Islet of Langerhans (tissue), 1 donor: Measurements from ENCODE around the gene NELFB.

Source experiments
- FAIRE-seq: peaks from one replicate; lab custom pipeline; 2011; peaks lifted over from hg19 to GRCh38; lab: Jason Lieb, UNC

Gene NELFB

DNA sequence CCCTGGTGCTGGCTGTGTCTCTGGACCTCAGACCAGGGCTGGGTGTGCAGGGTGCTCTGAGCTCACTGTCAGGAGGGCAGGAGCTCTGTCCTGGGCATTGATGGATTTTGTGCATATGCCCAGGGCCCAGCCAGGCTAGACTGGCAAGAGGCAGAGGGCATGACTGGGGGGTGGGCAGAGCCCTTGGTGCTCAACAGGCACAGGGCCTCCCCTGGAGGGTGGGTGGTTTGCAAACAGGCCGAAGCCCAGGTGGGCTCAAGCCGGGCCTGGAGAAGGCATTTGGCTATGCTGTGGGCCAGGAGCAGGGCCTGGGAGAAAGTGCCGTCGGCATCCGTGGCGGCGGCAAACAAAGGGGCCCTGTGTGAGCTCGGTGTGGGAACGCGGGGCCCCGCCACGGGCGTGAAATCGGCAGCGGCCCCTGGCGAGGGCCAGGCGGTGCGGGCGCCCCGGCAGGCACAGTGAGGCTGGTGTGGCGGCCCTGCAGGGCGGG is 48.8 kb downstream of the NELFB start:
- FAIRE-seq = no peak

DNA sequence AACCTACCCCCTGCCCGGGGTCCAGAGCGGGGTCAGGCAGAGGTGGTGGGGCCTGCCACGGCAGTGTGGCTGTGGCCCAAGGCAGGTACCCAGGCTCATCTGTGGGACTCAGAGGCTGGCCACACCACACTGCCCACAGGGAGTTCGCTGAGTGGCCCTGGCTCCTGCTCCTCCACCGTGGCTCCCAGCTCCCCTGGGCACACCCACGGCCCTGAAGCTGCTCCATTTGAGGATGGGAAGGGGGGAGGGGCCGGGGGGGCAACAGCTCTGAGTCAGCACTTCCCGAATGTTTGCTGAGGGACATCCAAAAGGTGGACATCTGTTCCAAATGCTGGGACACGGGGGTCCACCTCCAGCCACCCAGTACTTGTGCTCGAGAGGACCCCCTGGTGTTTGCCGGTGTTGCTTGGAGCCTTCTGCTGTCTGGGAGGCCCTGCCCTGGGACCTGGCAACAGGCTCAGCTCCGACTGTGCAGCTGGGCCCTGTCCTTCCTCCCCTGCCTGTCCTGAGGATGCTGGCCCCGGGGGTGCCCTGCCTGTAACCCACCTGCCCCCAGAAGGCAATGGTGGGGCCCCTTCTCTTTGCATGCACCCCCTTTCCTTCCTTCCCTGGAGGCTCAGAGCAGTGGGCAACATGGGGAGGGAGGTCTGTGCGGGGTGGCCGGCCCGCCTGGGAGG is 49.4 kb downstream of the NELFB start:
- FAIRE-seq = no peak

DNA sequence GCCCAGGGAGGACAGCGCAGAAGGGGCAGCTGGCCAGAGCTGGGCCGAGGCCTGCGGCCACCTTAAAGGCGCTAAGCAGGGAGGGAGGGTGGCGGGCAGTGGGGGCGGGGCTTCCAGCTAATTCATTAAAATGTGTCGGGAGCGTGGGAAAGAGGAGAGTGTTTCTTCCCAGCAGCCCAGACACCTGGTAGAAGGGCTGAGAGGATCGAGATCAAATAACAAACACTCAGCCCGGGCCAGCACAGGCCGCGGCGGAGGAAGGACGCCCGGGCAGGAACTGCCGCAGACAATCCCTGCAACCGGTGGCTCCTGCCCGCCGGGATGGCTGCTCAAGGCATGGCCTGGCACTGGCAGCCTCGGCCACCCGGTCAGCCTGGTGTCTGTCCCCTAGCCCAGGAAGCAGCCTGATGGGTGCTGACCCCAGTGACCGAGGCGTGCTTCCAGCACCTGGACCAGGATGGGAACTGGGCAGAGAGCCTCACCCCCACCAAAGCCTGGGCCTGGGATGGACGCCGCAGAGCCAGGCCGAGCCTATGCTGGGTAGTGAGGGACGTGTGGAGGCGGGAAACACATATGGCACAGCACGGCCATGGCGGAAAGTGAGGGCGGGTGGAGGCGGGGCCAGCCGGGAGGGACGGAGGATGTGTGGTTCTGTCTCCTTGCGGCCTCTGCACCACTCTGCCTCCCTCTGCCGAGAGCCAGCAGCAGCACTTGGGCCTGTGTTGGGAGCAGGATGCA is 50.1 kb downstream of the NELFB start:
- no peak for FAIRE-seq

DNA sequence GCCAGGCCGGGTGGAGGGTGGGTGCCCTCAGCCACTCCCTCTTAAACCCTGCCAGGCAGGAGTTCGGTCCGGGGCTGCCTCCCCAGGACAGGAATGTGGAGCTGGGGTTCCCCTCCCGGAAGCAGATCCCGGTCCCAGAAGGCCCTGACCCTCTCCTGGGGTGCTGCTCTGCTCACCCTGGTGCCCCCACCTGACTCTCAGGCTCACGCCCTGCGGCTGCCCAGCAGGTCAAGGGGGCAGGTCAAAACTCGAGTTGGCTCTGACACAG is 50.6 kb downstream of the NELFB start:
- no peak for FAIRE-seq

DNA sequence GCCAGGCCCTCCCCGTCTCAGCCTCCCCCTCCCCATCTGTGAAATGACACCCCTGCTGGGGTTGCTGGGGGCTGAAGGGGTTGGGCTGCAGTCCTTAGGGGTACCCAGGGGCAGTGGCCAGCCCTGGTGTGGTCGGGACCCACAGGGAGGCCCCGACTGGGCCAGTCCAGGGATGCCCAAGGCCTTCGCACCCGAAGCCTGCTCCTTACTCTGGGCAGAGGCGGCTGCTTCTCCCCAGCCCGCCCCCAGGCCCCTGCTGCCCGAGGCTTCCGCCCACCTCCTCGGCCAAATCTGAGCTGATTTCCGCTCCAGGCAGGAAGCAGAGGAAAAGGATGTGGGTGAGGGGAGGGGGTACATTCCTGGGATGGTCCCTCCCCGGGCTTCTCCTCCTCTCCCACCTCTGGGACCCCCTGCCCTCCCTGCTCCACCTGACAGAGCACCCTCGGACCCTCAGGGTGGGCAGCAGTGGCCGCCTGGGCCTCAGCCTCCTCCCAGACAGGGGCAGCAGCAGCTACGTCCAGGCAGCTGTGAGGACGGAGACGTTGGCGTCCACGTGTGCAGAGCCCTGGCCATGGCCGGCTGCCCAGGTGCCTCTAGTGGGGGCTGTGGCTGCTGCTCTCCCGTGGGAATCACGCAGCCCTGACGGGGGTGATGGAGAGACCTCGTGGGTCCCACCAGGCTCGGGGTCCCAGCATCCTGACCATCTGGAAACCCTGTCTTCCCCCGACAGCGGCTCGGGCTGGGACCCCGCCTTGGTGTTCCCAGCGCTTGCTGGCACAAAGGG is 51.1 kb downstream of the NELFB start:
- no peak for FAIRE-seq

DNA sequence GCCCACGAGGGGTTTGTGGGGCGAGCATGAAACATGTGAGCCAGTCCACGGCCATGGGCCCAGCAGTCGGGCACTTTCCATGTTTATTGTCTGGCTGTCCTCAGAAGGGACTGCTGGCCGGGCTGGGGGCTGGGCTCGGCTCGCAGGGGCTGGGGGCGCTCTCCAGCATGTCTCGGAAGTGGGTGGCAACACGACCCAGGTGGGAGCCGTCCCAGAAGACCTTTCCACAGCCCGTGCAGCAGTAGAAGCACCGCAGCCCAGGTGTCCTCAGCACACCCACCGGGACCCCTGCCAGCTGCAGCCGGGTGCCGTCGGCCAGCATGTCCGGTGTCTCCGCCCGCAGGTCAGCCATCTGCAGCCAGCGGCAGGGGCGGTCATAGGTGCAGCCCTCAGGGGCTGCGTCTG is 51.7 kb downstream of the NELFB start:
- FAIRE-seq = no peak

DNA sequence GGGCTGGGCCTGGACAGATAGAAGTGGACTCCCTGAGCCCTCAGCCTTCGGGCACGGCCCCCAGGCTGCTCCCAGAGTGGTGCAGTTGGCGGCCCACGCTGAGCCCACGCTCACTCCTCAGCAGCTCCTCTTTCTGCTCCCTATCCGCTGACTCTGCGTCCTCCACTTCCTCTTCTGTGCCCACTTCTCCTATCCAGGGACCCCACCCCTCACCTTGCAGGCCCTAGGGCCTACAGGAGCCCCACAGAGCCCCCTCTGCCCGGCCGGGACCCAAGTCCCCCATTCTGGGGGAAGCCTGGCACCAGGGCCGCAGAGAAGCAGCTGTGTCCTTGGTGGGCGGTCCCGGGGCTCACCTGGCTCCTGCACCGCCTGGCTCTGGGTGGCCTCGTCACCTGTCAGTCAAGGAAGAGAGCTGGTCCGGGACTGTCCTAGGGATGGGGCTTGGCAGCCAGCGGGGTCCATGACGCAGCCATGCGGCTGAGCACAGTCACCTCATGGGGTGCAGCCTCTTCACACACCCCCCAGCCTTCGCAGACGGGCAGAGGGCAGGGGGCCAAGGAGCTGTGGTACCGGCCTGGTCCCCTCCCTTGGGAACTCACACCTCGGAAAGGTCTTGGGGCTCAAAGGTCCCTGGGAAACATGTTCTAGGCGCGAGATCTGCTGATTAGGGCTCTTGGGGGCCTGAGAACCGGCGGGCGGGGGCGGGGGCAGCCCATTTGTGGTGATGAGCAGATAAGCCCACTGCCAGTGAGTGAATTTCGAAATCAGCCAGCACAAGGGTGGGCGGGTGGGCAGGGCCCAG is 52.3 kb downstream of the NELFB start:
- no peak for FAIRE-seq

DNA sequence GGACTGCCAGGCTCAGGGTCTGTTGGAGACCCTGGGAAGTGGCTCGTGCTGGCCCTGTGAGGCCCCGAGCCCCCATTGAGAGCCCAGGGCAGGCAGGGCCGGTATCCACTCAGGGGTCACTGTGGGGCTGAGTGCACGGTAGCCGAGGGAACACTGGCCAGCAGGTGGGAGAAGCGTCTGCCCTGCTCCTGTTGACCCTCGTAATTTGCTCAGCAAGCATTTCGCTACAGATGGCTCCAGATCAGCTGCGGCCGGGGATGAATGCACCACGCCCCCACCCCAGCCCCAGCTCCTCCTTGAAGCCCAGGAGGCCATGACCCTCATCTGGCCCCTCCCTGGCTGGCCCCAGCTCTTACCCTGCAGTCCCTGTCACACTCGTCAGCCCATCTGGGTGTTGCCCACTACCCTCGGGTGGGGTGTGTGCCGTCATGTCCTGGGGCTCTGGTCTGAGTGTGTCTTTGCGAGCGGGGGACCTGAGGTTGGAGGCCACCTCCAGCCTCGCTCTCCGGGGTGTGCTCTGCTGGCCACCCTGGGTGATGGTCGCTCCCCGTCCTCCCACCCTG is 53.0 kb downstream of the NELFB start:
- no peak for FAIRE-seq

DNA sequence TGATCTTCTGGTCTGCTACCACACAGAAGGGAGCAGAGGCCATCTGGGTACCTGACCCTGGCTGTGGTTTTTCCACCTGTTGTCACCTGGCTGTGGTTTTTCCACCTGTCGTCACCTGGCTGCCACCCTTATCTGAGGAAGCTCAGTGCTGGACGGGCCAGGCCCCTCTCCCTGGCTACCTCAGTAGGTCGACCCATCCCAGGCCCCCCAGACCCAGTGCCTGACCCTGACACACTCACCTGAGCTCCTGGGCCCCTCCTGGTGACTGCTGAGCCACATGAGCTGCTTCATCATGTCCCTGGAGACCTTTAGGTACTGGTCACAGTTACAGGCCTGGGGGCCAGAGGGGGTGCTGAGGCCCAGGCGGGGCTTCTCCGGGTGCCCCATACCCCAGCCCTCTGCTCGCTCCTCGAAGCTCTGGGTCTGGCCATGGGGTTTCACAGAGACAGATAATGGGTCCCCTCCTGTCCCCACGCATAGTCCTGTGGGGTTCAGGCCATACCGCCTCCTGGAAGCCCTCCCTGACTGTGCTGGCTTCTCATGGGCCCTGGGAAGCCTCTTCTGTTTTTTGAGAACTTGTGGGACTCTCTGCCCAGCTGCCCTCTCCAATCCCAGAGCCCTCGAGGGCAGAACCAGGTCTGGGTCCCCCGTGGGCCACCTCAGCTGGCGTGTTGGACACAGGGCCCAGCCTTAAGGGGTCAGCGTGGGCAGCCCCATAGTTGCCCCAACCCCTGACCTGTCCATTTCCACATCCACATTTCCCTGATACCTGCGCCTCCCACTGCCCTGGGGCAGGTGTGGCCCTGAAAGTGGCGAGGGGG is 54.5 kb downstream of the NELFB start:
- FAIRE-seq = no peak

DNA sequence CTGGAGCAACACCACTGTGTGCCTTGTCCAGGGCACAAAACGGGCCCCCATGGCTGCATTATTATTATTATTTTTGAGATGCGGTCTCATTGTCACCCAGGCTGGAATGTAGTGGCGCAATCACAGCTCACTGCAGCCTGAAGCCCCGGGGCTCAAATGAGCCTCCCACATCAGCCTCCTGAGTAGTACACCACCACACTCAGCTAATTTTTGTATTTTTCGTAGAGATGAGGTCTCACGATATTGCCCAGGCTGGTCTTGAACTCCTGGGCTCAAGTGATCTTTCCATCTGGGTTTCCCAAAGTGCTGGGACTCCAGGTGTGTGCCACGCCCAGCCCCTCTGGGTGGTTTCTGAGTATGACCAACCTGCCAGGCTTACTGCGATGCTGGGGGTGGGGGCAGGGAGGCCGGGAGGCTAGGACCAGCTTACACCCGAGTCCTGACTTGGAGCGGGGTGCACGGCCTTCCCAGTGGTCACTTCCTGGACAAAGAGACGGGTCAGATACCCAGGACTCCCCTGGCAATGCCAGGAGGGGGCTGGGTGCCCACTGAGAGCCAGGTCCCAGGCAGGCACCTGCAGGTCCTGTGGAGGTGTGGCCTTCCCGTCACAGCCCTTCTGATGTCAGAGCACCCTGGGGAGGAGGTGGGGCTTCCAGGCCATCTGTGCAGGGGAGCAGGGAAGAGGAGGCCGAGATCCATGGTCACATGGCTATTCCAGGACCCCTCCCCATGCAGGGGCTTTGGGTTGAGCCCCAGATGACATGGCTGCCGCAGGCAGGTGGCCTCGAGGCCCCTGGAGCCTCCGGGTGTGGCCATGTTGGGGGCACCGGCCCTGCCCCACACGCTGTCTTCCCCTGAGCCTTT is 55.3 kb downstream of the NELFB start:
- no peak for FAIRE-seq

DNA sequence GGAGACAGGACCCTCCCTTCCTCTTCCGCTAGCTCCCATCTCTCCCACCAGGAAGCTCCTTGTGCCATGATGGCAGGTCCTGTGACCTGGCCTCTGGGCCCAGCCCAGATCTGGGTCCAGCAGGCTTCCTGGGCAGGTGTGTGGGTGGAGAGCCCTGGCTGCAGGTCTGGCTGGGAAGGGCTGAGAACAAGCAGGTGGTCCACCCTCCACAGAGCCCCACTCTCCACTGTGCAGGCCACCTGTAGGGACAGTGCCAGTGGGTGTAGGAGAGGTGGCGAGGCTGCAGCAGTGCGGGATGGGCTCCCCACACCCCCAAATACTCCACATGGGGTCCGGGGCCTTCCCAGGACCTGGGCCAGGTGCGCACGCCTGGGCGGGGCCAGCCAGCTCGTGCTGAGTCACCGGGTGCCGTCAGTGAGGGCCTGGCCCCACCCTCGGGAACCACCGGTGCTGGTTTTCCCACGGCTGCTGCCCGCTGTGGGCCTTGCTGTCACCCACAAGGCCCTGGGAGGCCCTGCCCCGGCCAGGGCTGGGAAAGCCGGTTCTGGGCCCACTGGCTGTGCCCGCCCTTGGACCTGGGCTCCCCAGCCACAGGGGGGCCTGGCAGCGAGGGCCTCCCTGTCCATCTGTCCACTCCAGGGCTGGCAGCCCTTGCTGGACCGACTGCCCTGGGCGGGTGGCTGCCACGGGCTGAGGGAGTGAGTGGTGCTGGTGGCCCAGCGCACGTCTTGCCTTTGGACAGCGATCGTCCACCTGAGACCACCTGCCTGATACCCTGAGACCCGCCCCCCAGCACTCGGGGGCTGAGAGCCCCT is 56.3 kb downstream of the NELFB start:
- no peak for FAIRE-seq

DNA sequence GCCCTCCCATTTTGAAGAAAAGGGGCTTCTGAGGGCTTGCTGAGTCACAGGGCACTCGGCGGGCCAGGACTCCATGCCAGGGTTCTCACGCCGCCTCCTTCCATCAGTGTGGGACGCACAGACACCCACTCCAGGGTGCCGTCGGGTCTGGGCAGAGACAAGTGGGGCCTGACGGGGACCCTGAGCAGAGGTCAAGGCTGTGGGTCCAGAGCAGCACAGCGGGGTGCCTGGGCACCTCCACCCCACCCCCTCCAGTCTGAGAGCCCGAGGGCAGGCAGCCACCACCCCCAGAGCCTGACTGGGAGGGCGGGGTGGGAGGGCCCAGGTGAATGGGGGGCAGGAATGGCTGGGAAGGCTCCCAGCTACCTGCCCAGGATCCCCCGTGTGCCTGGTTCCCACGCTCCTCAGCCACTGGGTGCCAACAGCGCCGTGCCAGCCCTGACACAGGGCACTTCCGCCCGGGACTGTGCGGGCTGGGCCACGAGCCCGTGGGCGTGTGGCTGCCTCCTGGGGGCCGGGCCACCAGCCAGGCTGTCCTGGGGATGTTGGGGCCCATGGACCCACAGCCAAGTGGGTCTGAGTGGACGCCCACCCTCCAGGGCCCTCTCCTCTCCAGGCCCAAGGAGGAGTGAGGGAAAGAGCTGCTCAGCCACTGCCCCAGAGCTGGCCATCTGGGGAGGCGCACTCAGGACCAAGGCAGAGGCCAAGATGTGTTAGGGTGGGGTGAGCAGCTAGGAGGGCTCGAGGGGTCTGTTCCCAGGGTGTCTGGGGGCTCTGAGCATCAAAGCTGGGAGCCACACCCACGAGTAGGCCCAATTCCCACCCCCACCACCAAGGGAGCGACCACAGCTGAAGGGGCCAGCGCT is 57.1 kb downstream of the NELFB start:
- no peak for FAIRE-seq

DNA sequence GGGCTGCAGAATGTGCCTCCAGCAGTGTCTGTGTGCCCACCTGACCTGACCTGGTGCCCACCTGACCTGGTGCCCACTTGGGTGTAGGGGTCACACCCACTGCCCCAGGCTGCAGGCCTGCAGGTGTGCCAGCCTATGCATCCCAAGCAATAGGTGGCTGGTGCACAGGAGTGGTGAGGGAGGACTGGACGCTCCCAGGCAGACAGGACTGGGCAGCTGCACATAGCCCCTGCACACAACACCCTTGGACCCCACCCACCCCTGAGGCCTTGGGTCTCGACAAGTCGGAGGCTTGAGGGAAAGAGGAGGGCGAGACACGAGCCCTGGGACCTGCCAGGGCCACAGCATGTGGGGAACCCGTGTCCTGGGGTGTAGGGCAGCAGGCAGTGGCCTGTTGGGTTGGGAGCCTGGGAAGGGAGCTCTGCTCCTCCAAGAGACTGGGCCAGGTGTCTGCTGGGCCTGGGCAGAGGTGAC is 57.8 kb downstream of the NELFB start:
- FAIRE-seq = no peak

DNA sequence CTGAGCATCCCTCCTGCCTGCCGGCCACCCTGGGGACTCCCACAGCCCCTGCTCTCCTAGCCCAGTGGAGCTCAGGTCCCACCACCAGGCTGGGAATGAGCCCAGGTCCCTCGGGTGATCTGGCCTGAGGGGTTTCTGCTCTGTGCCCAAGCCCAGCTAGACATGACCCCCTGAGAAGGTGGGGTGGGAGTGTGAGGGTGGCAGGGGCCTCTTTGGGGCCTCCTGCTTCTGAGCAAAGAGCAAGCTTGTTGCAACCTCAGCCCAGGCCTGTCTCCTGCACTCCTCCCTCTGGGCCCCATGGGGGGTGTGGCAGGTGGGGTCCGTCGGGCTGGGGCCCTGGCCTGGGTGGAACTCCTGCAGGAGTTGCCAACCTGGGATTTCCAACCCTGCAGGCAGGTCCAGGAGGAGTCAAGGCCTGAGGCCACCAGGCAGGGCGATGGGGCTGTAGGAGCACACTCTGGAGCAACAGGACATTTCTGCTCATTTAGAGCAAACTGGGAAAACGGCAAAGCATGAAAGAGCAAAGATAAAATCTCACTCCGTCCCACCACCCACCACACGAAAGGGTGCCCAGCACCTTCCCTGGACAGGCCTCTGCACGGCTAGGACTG is 58.3 kb downstream of the NELFB start:
- FAIRE-seq = no peak

DNA sequence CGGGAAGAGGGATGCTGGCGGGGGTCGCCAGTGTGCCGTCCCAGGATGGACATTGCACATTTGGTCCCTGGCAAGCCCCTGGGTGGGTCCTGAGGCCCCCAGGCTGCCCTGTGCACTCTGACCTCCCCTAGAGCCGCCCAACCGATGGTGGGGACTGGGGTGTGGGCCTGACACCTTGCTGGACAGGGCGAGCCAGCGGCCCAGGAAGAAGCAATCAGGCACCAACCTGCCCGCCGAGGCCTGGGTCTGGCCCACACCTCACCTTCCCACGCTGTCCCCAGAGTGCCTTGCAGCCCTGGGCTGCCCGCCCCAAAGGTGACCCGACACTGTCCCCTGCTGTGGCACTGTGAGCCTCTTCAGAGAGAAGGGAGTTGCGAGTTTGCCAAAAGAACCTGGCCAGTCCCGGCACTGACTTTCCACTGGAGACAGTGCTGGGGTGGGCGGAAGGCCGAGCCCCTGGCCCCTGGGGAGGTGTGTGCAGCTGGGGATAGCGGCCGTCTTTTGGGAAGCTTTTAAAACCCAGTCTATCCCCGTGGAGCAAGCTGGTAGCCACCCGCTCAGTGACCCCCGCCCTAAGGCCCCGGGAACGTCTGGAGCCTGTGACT is 58.9 kb downstream of the NELFB start:
- no peak for FAIRE-seq

DNA sequence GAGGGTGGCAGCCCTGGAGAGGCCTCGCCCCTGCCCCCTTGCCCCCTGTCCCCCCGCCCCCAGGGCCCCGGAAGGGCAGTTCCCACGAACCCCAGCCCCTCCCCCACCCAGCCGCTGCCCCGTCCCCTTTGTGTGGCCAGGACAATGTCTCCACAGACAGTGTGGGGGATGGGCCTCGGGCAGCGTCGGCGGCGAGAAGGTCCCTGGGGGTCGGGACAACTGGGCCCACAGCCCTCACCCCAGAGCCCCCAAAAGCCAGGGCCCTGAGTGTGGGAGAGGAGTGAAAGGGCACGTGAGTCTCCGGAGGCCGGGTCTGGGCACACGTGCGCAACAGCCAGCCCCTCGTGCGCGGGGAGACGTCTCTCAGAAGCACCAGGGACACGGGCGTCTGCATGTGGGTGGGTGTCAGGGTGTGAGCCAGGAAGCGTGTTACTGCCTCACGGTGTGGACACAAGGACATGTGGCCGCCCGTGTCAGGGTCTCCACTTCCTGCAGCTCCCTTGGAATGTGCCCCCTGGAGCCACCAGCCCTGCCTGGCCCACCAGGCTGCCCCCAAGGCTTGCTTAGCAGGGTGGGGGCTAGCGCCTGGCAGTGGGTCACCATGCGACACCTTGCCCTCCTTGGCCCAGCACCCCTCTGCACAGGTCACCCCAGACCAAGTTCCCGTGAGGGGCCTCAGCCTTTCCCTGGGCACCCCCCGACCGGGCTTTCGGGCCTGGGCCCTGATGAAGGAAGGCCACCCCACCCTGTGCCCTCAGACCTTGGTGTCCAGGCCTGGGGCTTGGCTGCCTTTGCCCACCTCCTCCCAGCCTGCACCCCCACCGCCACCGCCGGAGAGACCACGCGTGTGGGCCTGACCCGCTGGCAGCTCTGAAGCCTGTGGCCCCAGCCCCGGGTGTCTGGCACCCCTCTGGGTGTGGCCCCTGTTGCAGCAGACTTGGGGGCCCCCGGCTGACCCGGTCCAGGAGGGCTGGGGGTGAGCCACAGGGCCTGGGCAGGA is 59.7 kb downstream of the NELFB start:
- FAIRE-seq = no peak
